SK-N-MC (cell line): ENCODE results near the gene IPP.

Source experiments
- EZH2 ChIP-seq: fragments of 200-600 bp; sonication (generic); IDR thresholded peaks from one replicate; pipeline ENCODE4 v1.6.1; 2017; ENCODE audit warnings: antibody characterized with exemption
- FOXP2 ChIP-seq: optimal IDR thresholded peaks from 2 replicates; pipeline ENCODE3; 2011; ENCODE audit warnings: mild to moderate bottlenecking, moderate library complexity; ENCODE audit not compliant: insufficient read depth; ENCODE audit errors: extremely low read length, control extremely low read depth
- POLR2AphosphoS5 ChIP-seq: IDR thresholded peaks from 2 replicates; pipeline ENCODE4 v1.6.1; 2012; ENCODE audit warnings: mild to moderate bottlenecking, low read depth, low read length, borderline replicate concordance

GRCh38 chr1:45765999-45766792 lies 15.7 kb upstream of the IPP start:
- no peak for TF ChIP-seq EZH2
- TF ChIP-seq POLR2AphosphoS5 = no peak
- no peak for TF ChIP-seq FOXP2
